Chondrocyte (in vitro differentiated cells): Measurements from ENCODE around the gene C5. TPM values are rescaled to one million over a fixed set of nuclear protein-coding genes. Genes with fewer than 3 reads are reported as not detected.

Experiments
- DNase-seq: peaks from one replicate; pipeline ENCODE4 v3.0.0; 2021; ENCODE audit warnings: mixed read lengths, low spot score
- H3K27ac Mint-ChIP-seq: one replicate; pipeline ENCODE4 v1.8.0; 2021; ENCODE audit warnings: mild to moderate bottlenecking, moderate library complexity, mixed read lengths; ENCODE audit not compliant: unreplicated experiment
- H3K27me3 Mint-ChIP-seq: 2 replicates; pipeline ENCODE4 v1.8.0; 2021; ENCODE audit warnings: low read depth, mixed read lengths
- H3K36me3 Mint-ChIP-seq: 2 replicates; pipeline ENCODE4 v1.8.0; 2021; ENCODE audit warnings: low read depth, mixed read lengths
- H3K4me1 Mint-ChIP-seq: 2 replicates; pipeline ENCODE4 v1.8.0; 2021; ENCODE audit warnings: low read depth, mild to moderate bottlenecking, mixed read lengths
- H3K4me3 Mint-ChIP-seq: one replicate; pipeline ENCODE4 v1.8.0; 2021; ENCODE audit warnings: mild to moderate bottlenecking, moderate library complexity, mixed read lengths; ENCODE audit not compliant: unreplicated experiment
- H3K9me3 Mint-ChIP-seq: 2 replicates; pipeline ENCODE4 v1.8.0; 2021; ENCODE audit warnings: low read depth, mixed read lengths
- CTCF ChIP-seq: fragments of 200-600 bp; sonication (generic); IDR thresholded peaks from 2 replicates; pipeline ENCODE4 v1.5.0; 2021; ENCODE audit warnings: antibody characterized with exemption, mild to moderate bottlenecking, moderate library complexity
- total RNA-seq: library from RNA; stranded (reverse); gene quantifications from 3 replicates; pipeline ENCODE4 v1.2.1, GENCODE V29; 2021

Gene C5
- total RNA-seq, 1 donor from 2014 or later = 3.0 TPM

DNA sequence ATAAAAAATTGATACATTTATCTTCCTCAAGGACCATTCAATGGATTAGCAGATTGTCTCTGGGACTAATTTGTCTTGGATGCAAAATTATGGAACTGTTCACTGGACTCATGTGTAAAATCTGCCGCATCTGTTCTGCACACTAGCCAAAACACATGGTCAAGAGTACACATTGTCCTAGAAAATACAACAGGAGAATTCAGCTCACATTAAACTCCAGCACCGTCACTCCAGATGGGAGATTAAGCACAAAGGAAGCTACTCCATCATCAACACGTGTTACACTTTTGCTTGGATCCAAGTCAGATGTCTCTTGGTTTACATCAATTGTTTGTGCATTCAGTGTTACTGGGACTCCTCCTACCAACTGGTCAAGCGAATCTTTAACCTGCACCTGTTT lies 28.8 kb downstream of the C5 start:
- Mint-ChIP-seq H3K27ac (no peak overlapping the region), H3K27me3 (no peaks in the 10 kb centered on the region), H3K9me3 (no peaks in the 10 kb centered on the region), H3K4me1 (peaks cover 8% of the 10 kb centered on the region), H3K36me3 (no peaks in the 10 kb centered on the region), H3K4me3 (no peak overlapping the region)
- TF ChIP-seq CTCF = no peak
- DNase-seq = no peak

GRCh38 chr9:121019273-121019672 lies 30.8 kb downstream of the C5 start:
- H3K9me3 Mint-ChIP-seq = no peaks in the 10 kb centered on the region
- no peak for DNase-seq
- TF ChIP-seq CTCF = no peak
- no peak overlapping the region for H3K27ac Mint-ChIP-seq
- no peak overlapping the region for H3K4me3 Mint-ChIP-seq
- no peaks in the 10 kb centered on the region for H3K27me3 Mint-ChIP-seq
- peaks cover 2% of the 10 kb centered on the region for H3K36me3 Mint-ChIP-seq
- peaks cover 9% of the 10 kb centered on the region for H3K4me1 Mint-ChIP-seq

DNA sequence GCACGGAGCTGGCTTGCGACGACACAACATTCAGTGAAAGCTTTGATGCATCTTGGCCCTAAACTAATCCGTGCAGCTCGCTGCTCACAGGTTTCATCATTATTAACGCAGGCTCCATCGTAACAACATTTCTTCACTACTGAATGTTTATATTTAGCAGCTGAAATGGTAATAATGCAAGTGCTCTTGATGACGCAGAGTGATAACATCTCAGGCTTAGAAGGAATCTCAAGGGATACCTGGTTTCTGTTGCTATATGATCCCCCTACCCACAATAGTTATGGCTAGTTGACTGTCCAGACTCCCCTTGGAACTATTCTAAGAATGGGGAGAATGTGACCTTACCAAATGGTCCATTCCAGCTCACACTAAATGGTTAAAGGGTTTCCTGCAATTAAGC lies 36.2 kb downstream of the C5 start:
- Mint-ChIP-seq H3K27me3 (no peaks in the 10 kb centered on the region), H3K4me3 (no peak overlapping the region), H3K36me3 (peaks cover 4% of the 10 kb centered on the region), H3K9me3 (no peaks in the 10 kb centered on the region), H3K4me1 (peaks cover 19% of the 10 kb centered on the region), H3K27ac (no peak overlapping the region)
- no peak for TF ChIP-seq CTCF
- no peak for DNase-seq

DNA sequence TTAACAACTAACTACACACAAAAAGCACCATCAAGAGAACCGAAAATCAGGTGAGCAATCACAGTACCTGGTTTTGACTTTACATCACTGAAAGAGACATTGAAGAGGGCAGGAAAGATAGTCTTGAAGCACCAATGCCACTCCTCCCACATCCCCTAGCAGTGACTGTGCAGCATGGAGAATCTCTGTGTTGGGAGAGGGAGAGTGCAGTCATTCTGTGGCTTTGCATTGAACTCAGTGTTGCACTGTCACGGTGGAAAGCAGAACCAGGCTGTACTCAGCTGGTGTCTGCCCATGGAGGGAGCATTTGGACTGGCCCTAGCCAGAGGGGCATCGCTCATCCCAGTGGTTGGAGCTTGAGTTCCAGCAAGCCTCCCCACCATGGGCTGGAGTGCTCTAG lies 40.4 kb downstream of the C5 start:
- Mint-ChIP-seq H3K27ac (no peak overlapping the region), H3K9me3 (no peaks in the 10 kb centered on the region), H3K4me1 (peaks cover 13% of the 10 kb centered on the region), H3K36me3 (peaks cover 8% of the 10 kb centered on the region), H3K4me3 (no peak overlapping the region), H3K27me3 (no peaks in the 10 kb centered on the region)
- no peak for TF ChIP-seq CTCF
- no peak for DNase-seq

DNA sequence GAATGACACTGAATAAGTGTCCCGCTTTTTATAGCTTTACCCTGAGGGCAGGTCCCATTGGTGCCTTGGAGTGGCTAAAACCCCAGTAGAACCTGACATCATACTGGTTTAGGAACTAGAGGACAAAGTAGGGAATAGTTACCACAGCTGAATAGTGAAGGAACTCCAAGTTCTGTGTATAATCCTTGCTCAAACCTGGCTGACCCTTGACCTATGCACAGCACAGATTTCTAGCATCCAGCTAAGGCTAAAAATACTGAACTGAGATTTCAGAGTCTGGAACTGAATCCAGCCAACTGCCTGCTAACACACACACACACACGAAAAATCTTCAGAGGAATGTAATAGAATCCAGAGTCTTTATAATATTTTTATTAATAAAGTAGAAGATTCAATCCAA lies 50.8 kb downstream of the C5 start:
- no peak for DNase-seq
- Mint-ChIP-seq H3K27ac (no peak overlapping the region), H3K9me3 (no peaks in the 10 kb centered on the region), H3K4me3 (no peak overlapping the region), H3K27me3 (no peaks in the 10 kb centered on the region), H3K4me1 (peaks cover 3% of the 10 kb centered on the region), H3K36me3 (no peaks in the 10 kb centered on the region)
- no peak for TF ChIP-seq CTCF
